Upper lobe of left lung (tissue), 6 donors: ENCODE data around the gene KIF14. TPM values are rescaled to one million over a fixed set of nuclear protein-coding genes. Genes with fewer than 3 reads are reported as not detected.
A peak's percentile ranks its signal among the peaks of the same experiment; 100 is the strongest.

Experiments
- ATAC-seq, 2 donors: fragments of 200-7000 bp; cut with Tn5 transposase; one replicate each; pipeline ENCODE4 v1.9.1; 2022; ENCODE audit warnings: mild to moderate bottlenecking in 2 of 2, moderate library complexity in 2 of 2; ENCODE audit not compliant: low FRiP score in 2 of 2
- DNase-seq, 2 donors: peaks; one replicate each; pipeline ENCODE4 v3.0.0-alpha.2; 2019 to 2020
- H3K27ac ChIP-seq, 4 donors: fragments of 200-600 bp; sonication (generic); one replicate each; pipeline ENCODE4 v1.5.1; 2016 to 2019
- H3K27me3 ChIP-seq, 4 donors: fragments of 200-600 bp; sonication (generic); one replicate each; pipeline ENCODE4 v1.5.1; 2017 to 2019
- H3K36me3 ChIP-seq, 4 donors: fragments of 200-600 bp; sonication (generic); one replicate each; pipeline ENCODE4 v1.5.1; 2016 to 2019
- H3K4me1 ChIP-seq, 4 donors: fragments of 200-600 bp; sonication (generic); one replicate each; pipeline ENCODE4 v1.5.1; 2018 to 2019
- H3K4me3 ChIP-seq, 4 donors: fragments of 200-600 bp; sonication (generic); one replicate each; pipeline ENCODE4 v1.5.1; 2017 to 2019; ENCODE audit warnings: mild to moderate bottlenecking in 2 of 4, moderate library complexity in 1 of 4
- H3K9me3 ChIP-seq, 4 donors: fragments of 200-600 bp; sonication (generic); one replicate each; pipeline ENCODE4 v1.5.1; 2018 to 2019
- CTCF ChIP-seq, 6 experiments: fragments of 450-650 bp in 4 of 6; fragments of 200-600 bp in 2 of 6; sonication (generic) in 2 of 6; IDR thresholded peaks; one replicate each; pipeline ENCODE4 v1.5.1; 2016 to 2019; ENCODE audit warnings: antibody characterized with exemption in 6 of 6
- EP300 ChIP-seq, 4 donors: sonication (generic); formaldehyde crosslinking; IDR thresholded peaks; one replicate each; pipeline ENCODE4 v1.5.1; 2017; ENCODE audit warnings: antibody characterized with exemption in 4 of 4, control low read depth in 2 of 4
- POLR2A ChIP-seq, 4 donors: fragments of 450-650 bp; IDR thresholded peaks; one replicate each; pipeline ENCODE4 v1.5.1; 2016 to 2017; ENCODE audit warnings: antibody characterized with exemption in 4 of 4, mild to moderate bottlenecking in 2 of 4
- POLR2AphosphoS5 ChIP-seq, 2 donors: sonication (generic); formaldehyde crosslinking; IDR thresholded peaks; one replicate each; pipeline ENCODE4 v1.5.1; 2017; ENCODE audit warnings: antibody characterized with exemption in 2 of 2
- WGBS, 2 donors: methylation state at CpG; one replicate each; pipeline ENCODE4 v1.1.5; 2017 to 2018; 5-methylcytosine and 5-hydroxymethylcytosine counted together
- total RNA-seq, 6 donors: library from RNA; depleted of rRNA in 4 of 6; stranded (reverse); fragments of >200 nt in 4 of 6; gene quantifications; one replicate each; pipeline versions ENCODE4 v1.1.0 to v1.2.1, GENCODE V29; 2016 to 2021
- donor health status: DM: no; HTN: no; CAD: no; lungs with moderate emphysema.
- donor health status: DM: no; HTN: yes; CAD: no; lungs with severe emphysema.

Gene KIF14
- total RNA-seq, 6 donors from 2014 or later = 0.20 to 1.0 (median 0.70) TPM

DNA sequence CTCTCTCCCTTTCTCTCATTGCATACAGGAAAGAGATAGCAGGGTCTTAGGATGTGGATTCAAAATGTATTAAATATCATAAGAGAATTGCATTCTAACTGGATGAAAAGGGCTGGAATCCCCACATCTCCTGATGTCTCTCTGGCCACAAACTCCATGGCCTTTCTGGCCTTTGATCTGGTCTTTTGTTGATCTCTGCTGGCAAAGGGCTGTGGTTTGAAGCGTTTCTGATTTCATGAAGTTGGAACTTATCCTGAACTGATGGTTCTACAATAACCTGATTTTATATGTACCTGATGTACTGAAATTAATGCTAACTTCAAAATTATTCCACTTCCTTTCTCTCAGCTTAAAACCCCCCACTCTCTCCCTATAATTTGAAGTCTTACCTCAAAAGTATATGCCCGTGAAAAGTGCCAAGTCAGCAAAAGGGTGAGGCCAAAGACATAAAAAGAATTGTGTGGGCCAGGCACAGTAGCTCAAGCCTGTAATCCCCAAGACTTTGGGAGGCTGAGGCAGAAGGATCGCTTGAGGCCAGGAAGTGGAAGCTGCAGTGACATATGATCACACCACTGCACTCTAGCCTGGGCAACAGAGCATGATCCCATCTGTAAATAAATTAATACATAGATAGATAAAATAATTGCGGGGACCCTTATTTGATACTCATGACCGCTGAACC lies 6.4 kb upstream of the KIF14 start:
- no peaks in the 10 kb centered on the region for H3K36me3 ChIP-seq
- DNase-seq = no peak
- H3K27me3 ChIP-seq = no peaks in the 10 kb centered on the region
- 73 to 79% methylated on average over 5 of the region's 5 CpGs for WGBS, 2 donors
- H3K4me1 ChIP-seq = no peaks in the 10 kb centered on the region
- TF ChIP-seq POLR2AphosphoS5 (IDR thresholded peaks at IDR 0.05) (no peak), EP300 (IDR thresholded peaks at IDR 0.05) (no peak)
- H3K9me3 ChIP-seq = no peaks in the 10 kb centered on the region
- no peak for ATAC-seq
- no peak overlapping the region for H3K4me3 ChIP-seq
- no peak overlapping the region for H3K27ac ChIP-seq

- WGBS, 2 donors = 6 to 31% methylated on average over 1 of the region's 1 CpG
- Histone ChIP-seq H3K36me3 (no peaks in the 10 kb centered on the region), H3K9me3 (no peaks in the 10 kb centered on the region), H3K4me3 (no peak overlapping the region), H3K27me3 (no peaks in the 10 kb centered on the region), H3K4me1 (peaks cover under 1 to 10% (median 6%) of the 10 kb centered on the region in 4 donors), H3K27ac (no peak overlapping the region)
- TF ChIP-seq CTCF (IDR thresholded peaks at IDR 0.05) (no peak), EP300 (IDR thresholded peaks at IDR 0.05) (no peak), POLR2AphosphoS5 (IDR thresholded peaks at IDR 0.05) (no peak), POLR2A (IDR thresholded peaks at IDR 0.05) (no peak)
- no peak for ATAC-seq
- DNase-seq = no peak
Observed at GRCh38 chr1:200625381-200625824, 4.9 kb upstream of the KIF14 start.

DNA sequence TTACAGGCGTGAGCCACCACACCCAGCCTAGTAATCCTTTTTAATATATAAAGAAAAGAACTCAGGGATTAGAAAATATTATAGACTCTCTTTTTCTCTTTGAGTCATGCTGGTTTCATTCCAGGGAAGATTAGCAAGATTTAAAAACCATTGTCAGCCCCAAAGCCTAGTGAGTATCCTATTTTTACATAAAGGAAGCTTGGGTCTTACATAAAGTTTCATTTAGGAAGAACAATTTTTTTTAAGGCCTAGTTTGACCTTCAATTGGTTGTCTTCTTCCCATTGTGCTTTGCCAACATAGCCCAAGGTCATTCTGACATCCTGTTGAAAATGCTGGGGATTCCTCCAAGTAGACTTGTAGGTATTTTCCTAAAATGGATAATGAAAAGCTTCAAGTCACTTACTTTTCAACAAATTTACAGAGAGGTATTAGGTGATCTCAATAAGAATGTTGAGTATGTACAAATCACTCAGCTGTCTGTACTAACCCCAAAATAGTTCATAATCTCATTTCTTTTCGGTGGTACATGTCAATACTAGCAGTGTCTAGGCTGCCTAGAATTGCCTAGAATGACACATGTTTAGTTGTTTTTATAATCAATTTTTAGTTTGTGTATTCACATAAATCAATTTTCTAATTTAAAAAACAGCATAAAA lies 4.3 kb upstream of the KIF14 start:
- WGBS, 2 donors = 86 to 91% methylated on average over 2 of the region's 2 CpGs
- peaks cover 4 to 14% (median 10%) of the 10 kb centered on the region in 4 donors for H3K4me1 ChIP-seq
- H3K9me3 ChIP-seq = no peaks in the 10 kb centered on the region
- no peak overlapping the region for H3K27ac ChIP-seq
- H3K4me3 ChIP-seq = no peak overlapping the region
- no peaks in the 10 kb centered on the region for H3K36me3 ChIP-seq
- ATAC-seq = no peak
- DNase-seq = no peak
- H3K27me3 ChIP-seq = no peaks in the 10 kb centered on the region
- TF ChIP-seq POLR2A (IDR thresholded peaks at IDR 0.05) = no peak
- TF ChIP-seq CTCF (IDR thresholded peaks at IDR 0.05) = no peak
- no peak for TF ChIP-seq EP300 (IDR thresholded peaks at IDR 0.05)
- TF ChIP-seq POLR2AphosphoS5 (IDR thresholded peaks at IDR 0.05) = no peak

DNA sequence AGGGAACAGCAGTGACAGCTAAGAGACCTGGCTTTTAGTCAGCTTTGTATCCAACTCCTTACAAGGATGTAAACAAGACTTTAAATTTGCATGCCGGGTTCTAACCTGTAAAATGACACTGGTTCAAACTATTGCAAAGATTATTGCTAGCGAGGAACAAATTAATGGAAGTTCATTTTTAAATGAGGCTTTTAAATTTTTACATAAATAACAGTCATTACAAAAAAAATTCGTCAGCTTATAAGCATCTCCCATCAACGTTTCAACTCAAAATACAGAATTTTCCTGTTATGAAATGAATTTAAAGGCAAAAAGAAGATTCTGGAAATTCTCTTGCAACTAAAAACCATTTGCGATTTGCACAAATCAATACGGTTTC lies 668 bp downstream of the KIF14 start:
- ATAC-seq (no peak), DNase-seq (no peak)
- peak overlapping the region in 1 of 4 donors; percentile 84 for H3K27ac ChIP-seq
- H3K9me3 ChIP-seq = no peaks in the 10 kb centered on the region
- peak overlapping the region in 3 of 4 donors; percentile 62 to 78 (median 67) for H3K4me3 ChIP-seq
- no peak for TF ChIP-seq EP300 (IDR thresholded peaks at IDR 0.05)
- no peak for TF ChIP-seq POLR2AphosphoS5 (IDR thresholded peaks at IDR 0.05)
- TF ChIP-seq CTCF (IDR thresholded peaks at IDR 0.05) = no peak
- TF ChIP-seq POLR2A (IDR thresholded peaks at IDR 0.05) = no peak
- H3K36me3 ChIP-seq = no peaks in the 10 kb centered on the region
- WGBS, 2 donors = 17 to 20% methylated on average over 6 of the region's 6 CpGs
- H3K27me3 ChIP-seq = no peaks in the 10 kb centered on the region
- H3K4me1 ChIP-seq = peaks cover 4 to 16% (median 10%) of the 10 kb centered on the region in 4 donors

DNA sequence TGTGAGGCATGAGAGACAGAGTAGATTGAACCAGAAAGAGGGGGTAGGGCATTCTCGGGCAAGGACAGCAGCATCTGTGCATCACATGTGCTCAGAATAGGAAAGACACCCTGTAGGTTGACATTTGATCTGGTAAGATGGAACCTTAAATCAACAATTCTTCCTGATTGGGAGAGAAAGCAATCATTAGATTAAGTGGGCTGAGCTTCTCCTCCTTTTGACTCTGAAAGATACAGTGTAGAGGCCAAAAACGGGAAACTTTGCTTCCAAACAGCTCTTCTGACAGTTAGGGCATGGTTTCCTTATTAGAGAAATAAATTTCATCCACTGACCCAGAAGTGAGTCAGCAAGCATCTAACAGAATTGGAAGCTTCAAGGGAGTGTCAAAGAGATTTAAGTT lies 9.7 kb downstream of the KIF14 start:
- TF ChIP-seq POLR2AphosphoS5 (IDR thresholded peaks at IDR 0.05) = no peak
- no peak for TF ChIP-seq CTCF (IDR thresholded peaks at IDR 0.05)
- no peak for TF ChIP-seq EP300 (IDR thresholded peaks at IDR 0.05)
- TF ChIP-seq POLR2A (IDR thresholded peaks at IDR 0.05) = no peak
- H3K4me1 ChIP-seq = no peaks in the 10 kb centered on the region
- H3K9me3 ChIP-seq = no peaks in the 10 kb centered on the region
- DNase-seq (no peak), ATAC-seq (no peak)
- H3K27me3 ChIP-seq = no peaks in the 10 kb centered on the region
- 61 to 66% methylated on average over 2 of the region's 2 CpGs for WGBS, 2 donors
- H3K4me3 ChIP-seq = no peak overlapping the region
- no peaks in the 10 kb centered on the region for H3K36me3 ChIP-seq
- no peak overlapping the region for H3K27ac ChIP-seq
